Nephron (organoid): ENCODE measurements around the gene LIN37.
"Not testable (repeated sequence)": the region's sequence is repeated elsewhere in the genome, so short reads cannot be mapped to it uniquely, and the experiment has no call there.

ENCODE experiments used
- H3K27ac Mint-ChIP-seq, 3 experiments: 2 replicates each; pipeline ENCODE4 v1.8.0; 2020; ENCODE audit warnings: mixed read lengths in 3 of 3, mild to moderate bottlenecking in 2 of 3, moderate library complexity in 1 of 3
- H3K27me3 Mint-ChIP-seq: 2 replicates; pipeline ENCODE4 v1.8.0; 2021; ENCODE audit warnings: low read depth, mild to moderate bottlenecking, moderate library complexity, mixed read lengths
- H3K36me3 Mint-ChIP-seq: 2 replicates; pipeline ENCODE4 v1.8.0; 2020; ENCODE audit warnings: low read depth, mixed read lengths
- H3K4me1 Mint-ChIP-seq: 2 replicates; pipeline ENCODE4 v1.8.0; 2020; ENCODE audit warnings: mixed read lengths
- H3K4me3 Mint-ChIP-seq, 3 experiments: 2 replicates each; pipeline ENCODE4 v1.8.0; 2020; ENCODE audit warnings: mild to moderate bottlenecking in 3 of 3, mixed read lengths in 3 of 3, moderate library complexity in 2 of 3
- H3K9me3 Mint-ChIP-seq: 2 replicates; pipeline ENCODE4 v1.8.0; 2020; ENCODE audit warnings: mixed read lengths
- TF ChIP-seq, protein P1 (sequence below), 3 experiments: fragments of 200-600 bp; sonication (generic); IDR thresholded peaks; one replicate each; pipeline ENCODE4 v1.5.0; 2021; ENCODE audit warnings: antibody characterized with exemption in 3 of 3; ENCODE audit not compliant: unreplicated experiment in 3 of 3

Gene LIN37

GRCh38 chr19:35722461-35722860 lies 25.9 kb upstream of the LIN37 start:
- Mint-ChIP-seq H3K4me1 (peaks cover 6% of the 10 kb centered on the region), H3K4me3 (no peak overlapping the region), H3K27me3 (no peaks in the 10 kb centered on the region), H3K27ac (no peak overlapping the region), H3K36me3 (peaks cover 55% of the 10 kb centered on the region), H3K9me3 (no peaks in the 10 kb centered on the region)
- TF ChIP-seq, protein P1, sequence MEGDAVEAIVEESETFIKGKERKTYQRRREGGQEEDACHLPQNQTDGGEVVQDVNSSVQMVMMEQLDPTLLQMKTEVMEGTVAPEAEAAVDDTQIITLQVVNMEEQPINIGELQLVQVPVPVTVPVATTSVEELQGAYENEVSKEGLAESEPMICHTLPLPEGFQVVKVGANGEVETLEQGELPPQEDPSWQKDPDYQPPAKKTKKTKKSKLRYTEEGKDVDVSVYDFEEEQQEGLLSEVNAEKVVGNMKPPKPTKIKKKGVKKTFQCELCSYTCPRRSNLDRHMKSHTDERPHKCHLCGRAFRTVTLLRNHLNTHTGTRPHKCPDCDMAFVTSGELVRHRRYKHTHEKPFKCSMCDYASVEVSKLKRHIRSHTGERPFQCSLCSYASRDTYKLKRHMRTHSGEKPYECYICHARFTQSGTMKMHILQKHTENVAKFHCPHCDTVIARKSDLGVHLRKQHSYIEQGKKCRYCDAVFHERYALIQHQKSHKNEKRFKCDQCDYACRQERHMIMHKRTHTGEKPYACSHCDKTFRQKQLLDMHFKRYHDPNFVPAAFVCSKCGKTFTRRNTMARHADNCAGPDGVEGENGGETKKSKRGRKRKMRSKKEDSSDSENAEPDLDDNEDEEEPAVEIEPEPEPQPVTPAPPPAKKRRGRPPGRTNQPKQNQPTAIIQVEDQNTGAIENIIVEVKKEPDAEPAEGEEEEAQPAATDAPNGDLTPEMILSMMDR (IDR thresholded peaks at IDR 0.05; ENCODE audit: unreplicated experiment in 3 of 3), result no peak

GRCh38 chr19:35722897-35723296 lies 25.5 kb upstream of the LIN37 start:
- H3K27me3 Mint-ChIP-seq, result no peaks in the 10 kb centered on the region
- peaks cover 59% of the 10 kb centered on the region for H3K36me3 Mint-ChIP-seq
- H3K4me1 Mint-ChIP-seq, result peaks cover 6% of the 10 kb centered on the region
- no peaks in the 10 kb centered on the region for H3K9me3 Mint-ChIP-seq
- H3K4me3 Mint-ChIP-seq, result no peak overlapping the region
- no peak overlapping the region for H3K27ac Mint-ChIP-seq
- TF ChIP-seq, protein P1 (IDR thresholded peaks at IDR 0.05; ENCODE audit: unreplicated experiment in 3 of 3), result no peak

GRCh38 chr19:35723671-35724070 lies 24.7 kb upstream of the LIN37 start:
- Mint-ChIP-seq H3K27me3 (no peaks in the 10 kb centered on the region), H3K27ac (no peak overlapping the region), H3K36me3 (peaks cover 64% of the 10 kb centered on the region), H3K9me3 (no peaks in the 10 kb centered on the region), H3K4me3 (peak overlapping the region in 2 of 3 experiments; percentile 45 to 52), H3K4me1 (peaks cover 6% of the 10 kb centered on the region)
- TF ChIP-seq, protein P1 (IDR thresholded peaks at IDR 0.05; ENCODE audit: unreplicated experiment in 3 of 3), result no peak

GRCh38 chr19:35724132-35724531 lies 24.2 kb upstream of the LIN37 start:
- H3K27me3 Mint-ChIP-seq, H3K9me3 Mint-ChIP-seq, H3K4me3 Mint-ChIP-seq, H3K4me1 Mint-ChIP-seq, H3K27ac Mint-ChIP-seq: not testable (repeated sequence)
- peaks cover 64% of the 10 kb centered on the region for H3K36me3 Mint-ChIP-seq

DNA sequence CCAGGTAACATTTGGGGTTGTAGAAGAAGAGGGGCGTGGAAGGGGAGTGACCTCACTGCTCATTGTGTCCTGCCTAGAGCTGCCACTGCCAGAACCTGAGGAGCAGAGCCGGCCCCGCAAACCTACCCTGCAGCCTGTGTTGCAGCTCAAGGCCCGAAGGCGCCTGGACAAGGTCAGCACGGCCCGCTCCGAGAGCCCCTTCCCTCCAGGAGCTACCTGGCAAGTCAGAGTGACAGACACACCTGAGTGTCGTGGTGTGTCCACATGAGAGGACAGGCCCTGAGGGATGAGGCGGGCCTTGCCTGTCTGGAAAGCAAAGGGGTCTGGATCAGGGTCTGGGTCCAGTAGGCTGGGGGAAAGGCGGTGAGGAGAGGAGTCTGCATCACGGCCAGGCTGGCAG lies 23.8 kb upstream of the LIN37 start:
- H3K4me1 Mint-ChIP-seq, result peaks cover 1% of the 10 kb centered on the region

GRCh38 chr19:35725216-35725861 lies 23.0 kb upstream of the LIN37 start:
- Mint-ChIP-seq H3K4me3 (no peak overlapping the region), H3K36me3 (peaks cover 70% of the 10 kb centered on the region), H3K27me3 (no peaks in the 10 kb centered on the region), H3K9me3 (no peaks in the 10 kb centered on the region), H3K4me1 (no peaks in the 10 kb centered on the region), H3K27ac (no peak overlapping the region)
- TF ChIP-seq, protein P1 (IDR thresholded peaks at IDR 0.05; ENCODE audit: unreplicated experiment in 3 of 3), result no peak

More for the DNA sequence above, 23.8 kb upstream of the LIN37 start:
- Mint-ChIP-seq H3K27me3 (no peaks in the 10 kb centered on the region), H3K36me3 (peaks cover 67% of the 10 kb centered on the region), H3K9me3 (no peaks in the 10 kb centered on the region), H3K4me3 (no peak overlapping the region), H3K27ac (no peak overlapping the region)
- TF ChIP-seq, protein P1 (IDR thresholded peaks at IDR 0.05; ENCODE audit: unreplicated experiment in 3 of 3), result no peak
